Smooth muscle cell of the umbilical artery (primary cell): Measurements from ENCODE around the gene TEX44. TPM values are rescaled to one million over a fixed set of nuclear protein-coding genes. Genes with fewer than 3 reads are reported as not detected.

ENCODE experiments used
- total RNA-seq: library from RNA; depleted of rRNA; stranded (reverse); fragments of >200 nt; gene quantifications from 2 replicates; pipeline ENCODE4 v1.2.3, GENCODE V29; 2014

Gene TEX44
- total RNA-seq, result not detected in 2 replicates

DNA sequence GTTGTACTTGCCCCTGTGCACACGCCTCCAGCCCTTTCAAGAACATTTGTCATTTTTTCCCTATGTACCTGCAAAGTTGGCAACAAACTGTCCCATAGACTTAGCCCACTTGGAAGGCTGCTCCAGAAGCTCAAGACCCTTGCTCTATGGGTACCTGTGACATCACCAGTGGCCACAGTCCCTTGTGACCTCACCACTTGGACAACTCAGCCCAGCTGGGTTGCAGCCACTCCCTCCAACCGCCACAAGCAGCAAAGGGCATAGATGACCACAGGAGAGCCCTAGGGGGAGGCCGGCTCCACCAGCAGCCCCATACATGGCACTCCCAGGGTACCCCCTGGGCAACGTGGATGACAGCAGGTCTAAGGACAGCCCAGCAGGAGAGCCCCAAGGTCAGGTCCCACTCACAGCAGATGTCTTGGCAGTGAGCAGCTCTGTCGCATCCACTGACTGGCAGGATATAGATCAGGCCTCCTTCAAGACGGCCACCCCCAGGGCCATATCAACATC is at the start of gene TEX44:
Gene TEX44 (plus strand): TSS at position 229 of the 510 bp plus-strand sequence. CDS start 88 bp downstream, at position 317.

Other genes starting within 250 kb of the TEX44 start
- gene B3GNT7, start 197.2 kb upstream of the TEX44 start, total RNA-seq, result under 0.01 and 0.60 TPM in 2 replicates
- 124 and 330 TPM in 2 replicates for gene NCL, start 128.4 kb upstream of the TEX44 start, total RNA-seq
- gene NMUR1, start 62.4 kb upstream of the TEX44 start, total RNA-seq, result not detected in 2 replicates
- 453 and 665 TPM in 2 replicates for gene PTMA, start 115.7 kb downstream of the TEX44 start, total RNA-seq
- gene PDE6D, start 188.4 kb downstream of the TEX44 start, total RNA-seq, result 15.7 and 19.8 TPM in 2 replicates
- gene COPS7B, start 193.6 kb downstream of the TEX44 start, total RNA-seq, result 17.2 and 19.1 TPM in 2 replicates